Karpas-422 (cell line): Measurements from ENCODE around the gene SIN3A. TPM values are rescaled to one million over a fixed set of nuclear protein-coding genes. Genes with fewer than 3 reads are reported as not detected.

Source experiments
- DNase-seq: peaks from one replicate; pipeline ENCODE4 v3.0.0-alpha.2; 2015
- H2AFZ ChIP-seq: fragments of 200-600 bp; sonication (generic); 2 replicates; pipeline ENCODE4 v1.6.1; 2014; ENCODE audit warnings: antibody characterized with exemption, low read length, mixed read lengths
- H3K27ac ChIP-seq: fragments of 200-600 bp; sonication (generic); 2 replicates; pipeline ENCODE4 v1.5.1; 2014; ENCODE audit warnings: mild to moderate bottlenecking, low read length, moderate library complexity
- H3K27me3 ChIP-seq: fragments of 200-600 bp; sonication (generic); 2 replicates; pipeline ENCODE4 v1.6.1; 2014; ENCODE audit warnings: low read length, mixed read lengths
- H3K36me3 ChIP-seq: fragments of 200-600 bp; sonication (generic); 2 replicates; pipeline ENCODE4 v1.6.1; 2014; ENCODE audit warnings: low read length, mixed read lengths; ENCODE audit not compliant: insufficient read depth
- H3K4me1 ChIP-seq: fragments of 200-600 bp; sonication (generic); 2 replicates; pipeline ENCODE4 v1.6.1; 2014; ENCODE audit warnings: mild to moderate bottlenecking, low read length, mixed read lengths
- H3K4me2 ChIP-seq: fragments of 200-600 bp; sonication (generic); 2 replicates; pipeline ENCODE4 v1.6.1; 2014; ENCODE audit warnings: low read length, low read depth, mild to moderate bottlenecking; ENCODE audit not compliant: poor library complexity, severe bottlenecking
- H3K4me3 ChIP-seq: fragments of 200-600 bp; sonication (generic); 2 replicates; pipeline ENCODE4 v1.5.1; 2014; ENCODE audit warnings: mild to moderate bottlenecking, antibody characterized with exemption, low read length, mixed read lengths
- H3K79me2 ChIP-seq: fragments of 200-600 bp; sonication (generic); 2 replicates; pipeline ENCODE4 v1.6.1; 2014; ENCODE audit warnings: mild to moderate bottlenecking, low read length, mixed read lengths
- H3K9ac ChIP-seq: fragments of 200-600 bp; sonication (generic); 2 replicates; pipeline ENCODE4 v1.6.0; 2014; ENCODE audit warnings: low read length
- H3K9me2 ChIP-seq: fragments of 200-600 bp; sonication (generic), shearing (Covaris generic); replicated peaks from 2 replicates; pipeline ENCODE4 v1.6.0; 2014; ENCODE audit warnings: mild to moderate bottlenecking, low read length, moderate library complexity; ENCODE audit not compliant: insufficient read depth
- H3K9me3 ChIP-seq: fragments of 300-700, 200-600 bp; sonication (generic); 2 replicates; pipeline ENCODE4 v1.6.1; 2014; ENCODE audit warnings: low read length, mixed read lengths
- H4K20me1 ChIP-seq: fragments of 200-600 bp; sonication (generic); 2 replicates; pipeline ENCODE4 v1.6.1; 2014; ENCODE audit warnings: mild to moderate bottlenecking, antibody characterized with exemption, low read length, low read depth; ENCODE audit not compliant: insufficient read depth
- total RNA-seq: library from RNA; depleted of rRNA; stranded (reverse); fragments of >200 nt; shearing (Covaris generic); gene quantifications from 2 replicates; pipeline ENCODE4 v1.2.3, GENCODE V29; 2014; ENCODE audit warnings: low replicate concordance

Gene SIN3A
- total RNA-seq, 1 experiment from 2014 or later = 45.3 TPM

DNA sequence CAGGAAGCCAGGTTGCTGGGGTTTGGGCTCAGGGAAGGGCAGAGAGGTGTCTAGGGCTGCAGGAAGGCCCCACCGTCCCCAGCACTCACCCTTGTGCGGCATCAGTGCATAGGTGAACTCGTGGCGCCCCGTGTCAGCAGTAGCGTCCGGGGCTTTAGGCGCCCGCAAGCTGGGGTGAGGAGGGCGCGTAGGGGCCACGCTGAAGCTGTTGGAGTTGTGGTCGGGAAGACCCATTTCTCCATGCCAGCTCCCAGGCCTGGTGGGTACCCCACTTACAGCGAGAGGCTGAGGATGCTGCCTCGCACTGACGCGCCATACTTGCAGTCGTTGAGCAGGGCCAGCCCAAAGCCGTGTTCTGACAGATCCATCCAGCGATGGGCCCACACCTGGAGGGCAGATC is 95.0 kb downstream of the SIN3A start:
- Histone ChIP-seq H2AFZ (no peak overlapping the region), H3K4me1 (no peaks in the 10 kb centered on the region), H3K27me3 (no peaks in the 10 kb centered on the region), H3K4me2 (no peak overlapping the region), H4K20me1 (no peaks in the 10 kb centered on the region), H3K4me3 (no peak overlapping the region), H3K79me2 (no peaks in the 10 kb centered on the region), H3K9me3 (no peaks in the 10 kb centered on the region), H3K27ac (no peak overlapping the region), H3K9ac (no peak overlapping the region), H3K9me2 (no peaks in the 10 kb centered on the region), H3K36me3 (no peaks in the 10 kb centered on the region; the same call in 1 of the 2 replicates)
- DNase-seq = no peak

DNA sequence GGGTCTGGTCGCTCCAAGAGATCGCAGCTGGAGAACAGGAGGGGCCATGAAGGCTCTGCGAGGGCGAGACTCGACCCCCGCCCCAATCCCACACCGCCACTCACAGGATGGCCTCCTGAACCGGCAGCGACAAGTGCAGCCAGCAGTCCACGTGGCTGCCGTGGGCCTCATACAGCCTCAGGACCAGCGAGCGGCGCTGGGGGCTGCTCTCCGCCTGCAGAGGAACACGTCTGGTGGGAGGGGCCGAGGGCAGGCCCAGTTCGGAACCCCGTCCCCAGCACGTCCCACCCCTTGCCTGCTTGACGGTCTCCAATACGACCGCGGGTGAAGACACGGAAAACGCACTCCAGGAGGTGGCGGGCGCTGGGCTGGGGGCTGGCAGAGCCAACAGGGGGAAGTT is 95.5 kb downstream of the SIN3A start:
- Histone ChIP-seq H3K36me3 (no peaks in the 10 kb centered on the region; the same call in 1 of the 2 replicates), H3K9me3 (no peaks in the 10 kb centered on the region), H3K27ac (no peak overlapping the region), H3K4me2 (no peak overlapping the region), H4K20me1 (no peaks in the 10 kb centered on the region), H3K9ac (no peak overlapping the region), H2AFZ (no peak overlapping the region), H3K4me1 (no peaks in the 10 kb centered on the region), H3K79me2 (no peaks in the 10 kb centered on the region), H3K9me2 (no peaks in the 10 kb centered on the region), H3K27me3 (no peaks in the 10 kb centered on the region), H3K4me3 (no peak overlapping the region)
- no peak for DNase-seq

DNA sequence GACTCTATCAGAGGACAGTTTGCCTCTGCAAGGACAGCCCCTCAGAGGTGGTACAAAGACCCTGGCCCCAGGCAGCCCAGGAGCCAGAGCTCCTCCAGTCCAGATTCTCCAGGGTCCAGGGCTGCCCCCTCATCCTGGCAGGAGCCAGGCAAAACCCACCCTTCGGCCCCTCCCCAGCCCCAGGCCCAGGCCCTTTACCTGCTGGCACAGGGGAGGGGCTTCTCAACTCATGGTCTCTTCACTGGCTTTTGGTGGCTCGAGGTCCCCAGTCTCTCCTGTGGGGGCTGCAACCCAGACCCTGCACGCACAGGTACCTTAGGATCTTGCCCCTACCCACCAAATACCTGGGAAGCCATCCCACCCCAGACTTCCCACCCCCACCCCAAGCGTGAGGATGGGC is 96.1 kb downstream of the SIN3A start:
- Histone ChIP-seq H3K36me3 (no peaks in the 10 kb centered on the region; the same call in 1 of the 2 replicates), H2AFZ (no peak overlapping the region), H3K9ac (no peak overlapping the region), H3K27ac (no peak overlapping the region), H3K9me2 (no peaks in the 10 kb centered on the region), H3K79me2 (no peaks in the 10 kb centered on the region), H3K4me2 (no peak overlapping the region), H4K20me1 (no peaks in the 10 kb centered on the region), H3K4me1 (peaks cover 1% of the 10 kb centered on the region), H3K9me3 (no peaks in the 10 kb centered on the region), H3K4me3 (no peak overlapping the region), H3K27me3 (no peaks in the 10 kb centered on the region)
- DNase-seq = no peak

DNA sequence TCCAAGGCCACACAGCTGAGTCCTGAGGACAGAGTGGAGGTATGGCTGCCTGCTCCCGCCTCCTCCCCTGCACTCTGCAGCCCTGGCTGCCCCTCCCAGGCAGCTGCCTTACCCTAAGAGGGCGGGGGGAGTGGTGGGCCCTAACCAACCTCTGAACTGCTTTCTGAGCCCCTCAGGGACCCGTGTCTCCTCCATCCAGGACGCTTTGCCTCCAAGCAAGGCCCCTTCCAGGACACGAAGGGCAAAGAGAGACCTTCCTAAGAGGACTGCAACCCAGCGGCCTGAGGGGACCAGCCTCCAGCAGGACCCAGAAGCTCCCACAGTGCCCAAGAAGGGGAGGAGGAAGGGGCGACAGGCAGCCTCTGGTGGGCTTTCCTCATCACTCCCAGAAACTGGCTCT is 97.0 kb downstream of the SIN3A start:
- DNase-seq = no peak
- no peaks in the 10 kb centered on the region for H3K27me3 ChIP-seq
- H3K9me2 ChIP-seq = no peaks in the 10 kb centered on the region
- H3K9ac ChIP-seq = no peak overlapping the region
- peaks cover 10% of the 10 kb centered on the region for H3K4me1 ChIP-seq
- H3K27ac ChIP-seq = no peak overlapping the region
- no peaks in the 10 kb centered on the region; the same call in 1 of the 2 replicates for H3K36me3 ChIP-seq
- H3K9me3 ChIP-seq = no peaks in the 10 kb centered on the region
- H3K79me2 ChIP-seq = no peaks in the 10 kb centered on the region
- H3K4me2 ChIP-seq = no peak overlapping the region
- H4K20me1 ChIP-seq = no peaks in the 10 kb centered on the region
- H2AFZ ChIP-seq = no peak overlapping the region
- H3K4me3 ChIP-seq = no peak overlapping the region

DNA sequence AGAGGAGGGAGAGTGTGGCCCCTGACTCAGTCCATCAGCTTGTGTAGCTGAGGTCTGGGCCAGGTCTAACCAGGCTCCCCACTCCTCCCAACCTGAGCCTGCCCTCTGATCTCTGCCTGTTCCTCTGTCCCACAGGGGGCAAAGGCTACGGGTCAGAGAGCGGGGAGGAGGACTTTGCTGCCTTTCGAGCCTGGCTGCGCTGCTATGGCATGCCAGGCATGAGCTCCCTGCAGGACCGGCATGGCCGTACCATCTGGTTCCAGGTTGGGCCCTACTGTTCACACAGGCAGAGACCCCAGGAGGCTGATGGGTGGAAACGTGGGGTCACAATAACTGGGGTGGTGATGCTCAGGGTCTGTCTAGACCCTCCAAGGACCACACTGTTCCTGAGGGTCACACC is 97.9 kb downstream of the SIN3A start:
- H3K4me2 ChIP-seq = no peak overlapping the region
- H4K20me1 ChIP-seq = 0 out of 2 replicates have a peak, but pooled peaks cover 5% of the 10 kb centered on the region
- no peaks in the 10 kb centered on the region; the same call in 1 of the 2 replicates for H3K36me3 ChIP-seq
- H3K4me1 ChIP-seq = peaks cover 15% of the 10 kb centered on the region
- no peaks in the 10 kb centered on the region for H3K27me3 ChIP-seq
- no peaks in the 10 kb centered on the region for H3K9me3 ChIP-seq
- no peaks in the 10 kb centered on the region for H3K79me2 ChIP-seq
- no peak overlapping the region for H3K9ac ChIP-seq
- H2AFZ ChIP-seq = no peak overlapping the region
- H3K9me2 ChIP-seq = no peaks in the 10 kb centered on the region
- no peak for DNase-seq
- H3K4me3 ChIP-seq = no peak overlapping the region
- H3K27ac ChIP-seq = no peak overlapping the region

DNA sequence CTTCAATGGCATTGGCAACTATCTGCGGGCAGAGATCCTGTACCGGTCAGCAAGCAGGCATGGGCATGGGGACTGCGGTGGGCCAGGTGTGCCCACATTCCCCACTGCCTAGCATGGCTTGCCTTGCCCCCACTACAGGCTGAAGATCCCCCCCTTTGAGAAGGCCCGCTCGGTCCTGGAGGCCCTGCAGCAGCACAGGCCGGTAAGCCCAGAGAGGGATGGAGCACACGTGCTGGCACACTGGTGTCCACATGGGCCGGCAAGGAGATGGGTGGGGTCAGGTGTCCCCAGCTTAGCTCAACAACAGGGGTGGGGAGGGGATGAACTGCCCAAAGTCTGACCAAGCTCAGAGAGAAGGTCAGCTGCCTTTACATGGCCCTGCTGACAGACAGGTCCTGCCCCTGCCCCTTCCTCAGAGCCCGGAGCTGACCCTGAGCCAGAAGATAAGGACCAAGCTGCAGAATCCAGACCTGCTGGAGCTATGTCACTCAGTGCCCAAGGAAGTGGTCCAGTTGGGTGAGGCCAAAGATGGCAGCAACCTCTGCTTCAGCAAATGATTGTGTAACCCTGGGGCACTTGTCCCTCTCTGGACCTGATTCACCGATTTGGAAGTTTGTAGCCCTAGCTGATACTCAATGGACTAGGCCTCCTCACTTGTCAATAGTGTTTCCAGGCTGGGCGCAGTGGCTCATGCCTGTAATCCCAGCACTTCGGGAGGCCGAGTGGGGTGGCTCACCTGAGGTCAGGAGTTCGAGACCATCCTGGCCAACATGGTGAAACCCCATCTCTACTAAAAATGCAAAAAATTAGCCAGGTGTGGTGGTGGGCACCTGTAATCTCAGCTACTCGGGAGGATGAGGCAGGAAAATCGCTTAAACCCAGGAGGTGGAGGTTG is 99.1 kb downstream of the SIN3A start:
- no peak for DNase-seq
- Histone ChIP-seq H2AFZ (no peak overlapping the region), H3K9me2 (no peaks in the 10 kb centered on the region), H3K27me3 (no peaks in the 10 kb centered on the region), H3K36me3 (no peaks in the 10 kb centered on the region), H3K4me1 (peaks cover 27% of the 10 kb centered on the region), H4K20me1 (0 out of 2 replicates have a peak, but pooled peaks cover 5% of the 10 kb centered on the region), H3K4me3 (no peak overlapping the region), H3K27ac (no peak overlapping the region), H3K9ac (no peak overlapping the region), H3K79me2 (no peaks in the 10 kb centered on the region), H3K4me2 (no peak overlapping the region), H3K9me3 (no peaks in the 10 kb centered on the region)

DNA sequence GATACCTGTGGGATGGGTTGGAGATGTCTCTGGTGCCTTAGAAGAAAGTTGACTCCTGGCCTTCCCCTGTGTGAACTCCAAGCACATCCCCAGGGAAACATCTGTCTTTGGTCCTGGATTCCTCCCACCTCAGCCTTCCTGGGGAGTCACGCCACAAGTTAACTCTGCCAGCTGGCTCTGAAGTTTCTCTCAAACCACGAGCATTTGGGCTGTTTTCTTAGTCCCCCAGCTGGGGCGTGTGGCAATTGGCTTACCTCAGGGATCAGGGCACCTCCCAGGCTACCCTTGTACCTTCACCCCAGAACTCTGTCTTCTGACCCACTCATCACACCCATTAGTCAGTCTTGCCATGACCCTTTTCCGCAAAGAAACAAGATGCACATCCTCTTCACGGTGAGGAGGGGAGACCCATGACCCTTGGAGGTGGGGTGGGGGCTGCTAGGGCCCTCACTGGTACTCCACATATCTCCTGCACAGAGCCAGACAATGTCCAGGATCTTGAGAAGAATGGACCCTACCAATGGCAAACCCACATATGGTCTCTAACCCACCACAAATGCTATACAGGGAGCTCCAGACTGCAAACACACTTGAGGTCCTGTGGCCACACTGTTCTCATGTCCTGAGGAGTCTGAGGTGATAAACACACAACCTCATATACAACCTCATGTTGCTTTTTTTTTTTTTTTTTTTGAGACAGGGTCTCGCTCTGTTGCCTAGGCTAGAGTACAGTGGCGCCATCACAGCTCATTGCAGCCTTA is 100.7 kb downstream of the SIN3A start:
- Histone ChIP-seq H3K9me3 (no peaks in the 10 kb centered on the region), H3K4me1 (peaks cover 37% of the 10 kb centered on the region), H3K36me3 (no peaks in the 10 kb centered on the region), H3K27me3 (no peaks in the 10 kb centered on the region), H2AFZ (no peak overlapping the region), H3K9ac (no peak overlapping the region), H3K79me2 (no peaks in the 10 kb centered on the region), H3K4me2 (no peak overlapping the region), H3K4me3 (no peak overlapping the region), H3K9me2 (no peaks in the 10 kb centered on the region), H3K27ac (peak overlapping the region; percentile 39; the same call in 1 of the 2 replicates), H4K20me1 (0 out of 2 replicates have a peak, but pooled peaks cover 5% of the 10 kb centered on the region)
- no peak for DNase-seq
